Effector memory CD8-positive, alpha-beta T cell (primary cell): ENCODE data around the gene ZNF397.
A peak's percentile ranks its signal among the peaks of the same experiment; 100 is the strongest.
"Not testable (repeated sequence)": the region's sequence is repeated elsewhere in the genome, so short reads cannot be mapped to it uniquely, and the experiment has no call there.

Source experiments
- ATAC-seq: fragments of 150-1000 bp; cut with Tn5 transposase; replicated peaks from 2 replicates; pipeline ENCODE4 v1.10.0; 2021; ENCODE audit warnings: mild to moderate bottlenecking, moderate library complexity
- DNase-seq, 3 experiments: peaks; one replicate each; pipeline ENCODE4 v3.0.0; 2021
- H3K27ac Mint-ChIP-seq, 2 donors: one replicate each; pipeline ENCODE4 v1.8.0; 2022; ENCODE audit warnings: mild to moderate bottlenecking in 2 of 2, mixed read lengths in 2 of 2, moderate library complexity in 2 of 2
- H3K27me3 Mint-ChIP-seq, 2 donors: one replicate each; pipeline ENCODE4 v1.8.0; 2022; ENCODE audit warnings: mixed read lengths in 2 of 2
- H3K36me3 Mint-ChIP-seq: one replicate; pipeline ENCODE4 v1.8.0; 2022; ENCODE audit warnings: mild to moderate bottlenecking, moderate library complexity, mixed read lengths; ENCODE audit not compliant: insufficient read depth
- H3K4me1 Mint-ChIP-seq, 2 donors: one replicate each; pipeline ENCODE4 v1.8.0; 2022; ENCODE audit warnings: low read depth in 2 of 2, mixed read lengths in 2 of 2
- H3K4me3 Mint-ChIP-seq, 2 donors: one replicate each; pipeline ENCODE4 v1.8.0; 2022; ENCODE audit warnings: mild to moderate bottlenecking in 2 of 2, mixed read lengths in 2 of 2, moderate library complexity in 2 of 2
- H3K9me3 Mint-ChIP-seq, 2 donors: one replicate each; pipeline ENCODE4 v1.8.0; 2022; ENCODE audit warnings: mixed read lengths in 2 of 2
- total RNA-seq, 9 experiments: gene quantifications; one replicate each; lab custom pipeline; 2026; lab: John Stamatoyannopoulos, UW

ZNF397 gene
- total RNA-seq, result 9.4 to 69.0 (median 37.7) reads per million in 9 experiments

DNA sequence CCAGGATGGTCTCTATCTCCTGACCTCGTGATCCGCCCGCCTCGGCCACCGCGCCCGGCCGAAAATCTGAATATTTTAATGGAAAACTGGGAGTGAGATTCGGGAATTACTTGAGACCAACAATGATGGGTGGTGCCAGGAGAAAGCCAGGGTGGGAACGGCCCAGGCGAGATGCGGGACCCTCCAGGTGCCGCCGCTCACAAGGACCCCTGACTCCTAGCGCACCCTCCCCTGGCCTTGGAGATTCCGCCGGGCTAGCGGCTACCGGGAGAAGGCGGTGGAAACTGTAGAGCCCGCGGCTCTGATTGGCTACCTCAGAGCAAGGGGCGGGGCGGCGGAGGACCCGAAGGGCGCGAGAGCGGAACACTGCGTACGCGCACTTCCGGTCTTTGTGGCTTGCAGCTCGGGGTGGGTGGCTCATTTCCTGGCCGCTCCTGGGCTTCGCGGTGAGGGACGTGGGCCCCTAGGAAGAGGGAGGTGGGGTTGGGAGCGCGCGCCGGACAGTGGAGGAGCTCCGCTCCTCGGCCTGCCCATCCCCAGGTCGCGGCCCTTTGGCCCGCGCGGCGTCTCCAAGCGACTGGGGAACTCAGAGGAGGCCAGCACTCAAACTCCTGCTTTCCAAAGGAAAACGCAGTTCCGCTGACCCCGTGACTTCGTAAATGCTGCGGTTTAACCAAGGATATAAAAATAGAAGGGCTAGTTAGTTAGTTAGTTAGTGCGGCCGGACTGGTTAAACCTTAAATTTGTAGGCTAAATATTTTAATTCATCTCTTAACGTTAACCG lies at the start of gene ZNF397:
TSS of gene ZNF397 (plus strand) at position 371 of the 784 bp plus-strand sequence. CDS start 1,437 bp downstream, outside the sequence.
- peak within 1 kb of the TSS; percentile 99 to 100 for H3K27ac Mint-ChIP-seq
- H3K36me3 Mint-ChIP-seq, result peaks cover 38% of the 10 kb centered on the region
- no peaks in the 10 kb centered on the region for H3K27me3 Mint-ChIP-seq
- H3K4me3 Mint-ChIP-seq, result peak within 1 kb of the TSS; percentile 98 to 99
- ATAC-seq (peak; percentile 97), DNase-seq (peak; percentile 93 to 94 (median 93))
- H3K4me1 Mint-ChIP-seq, result peaks cover 4 to 16% of the 10 kb centered on the region in 2 donors
- peaks cover 0 to 2% of the 10 kb centered on the region in 2 donors for H3K9me3 Mint-ChIP-seq

DNA sequence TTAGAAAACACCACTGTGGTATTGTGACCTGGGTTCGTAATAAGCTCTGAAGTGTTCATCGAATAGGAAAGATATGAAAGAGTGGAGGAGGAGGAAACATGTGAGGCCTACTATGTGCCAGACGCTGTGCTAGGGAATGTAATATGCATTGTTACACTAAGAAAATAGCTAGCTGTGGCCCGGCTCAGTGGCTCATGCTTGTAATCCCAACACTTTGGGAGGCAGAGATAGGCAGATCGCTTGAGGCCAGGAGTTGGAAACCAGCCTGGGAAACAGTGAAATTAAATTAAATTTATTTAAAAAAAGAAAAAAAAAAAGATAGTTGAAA lies 49.2 kb upstream of the ZNF397 start:
- Mint-ChIP-seq H3K4me1 (no peaks in the 10 kb centered on the region), H3K27me3 (peaks cover 0 to 9% of the 10 kb centered on the region in 2 donors), H3K4me3 (no peak overlapping the region), H3K9me3 (no peaks in the 10 kb centered on the region), H3K36me3 (no peaks in the 10 kb centered on the region), H3K27ac (no peak overlapping the region)
- no peak for DNase-seq
- ATAC-seq, result no peak

DNA sequence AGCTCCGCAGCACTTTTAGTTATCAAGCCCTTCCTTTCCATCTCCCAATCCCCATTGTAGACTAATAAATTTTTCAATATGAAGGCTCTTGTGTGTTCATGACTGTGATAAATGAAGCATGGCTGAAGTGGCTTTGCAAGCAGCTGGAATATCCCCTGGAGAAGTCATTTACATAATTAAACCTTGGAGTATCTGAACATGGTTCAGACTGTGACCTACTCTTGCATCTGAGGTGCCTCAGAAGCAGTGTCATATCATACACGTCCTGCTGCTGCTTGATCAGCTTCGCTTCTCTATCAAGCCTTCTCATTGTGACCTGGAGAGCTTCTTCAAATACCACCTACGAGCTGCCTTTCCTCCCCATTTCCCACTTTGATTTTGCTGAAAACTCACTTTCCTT lies 48.4 kb upstream of the ZNF397 start:
- H3K4me3 Mint-ChIP-seq, result no peak overlapping the region
- ATAC-seq (no peak), DNase-seq (no peak)
- no peaks in the 10 kb centered on the region for H3K9me3 Mint-ChIP-seq
- peaks cover 0 to 9% of the 10 kb centered on the region in 2 donors for H3K27me3 Mint-ChIP-seq
- H3K4me1 Mint-ChIP-seq, result no peaks in the 10 kb centered on the region
- H3K36me3 Mint-ChIP-seq, result no peaks in the 10 kb centered on the region
- no peak overlapping the region for H3K27ac Mint-ChIP-seq

DNA sequence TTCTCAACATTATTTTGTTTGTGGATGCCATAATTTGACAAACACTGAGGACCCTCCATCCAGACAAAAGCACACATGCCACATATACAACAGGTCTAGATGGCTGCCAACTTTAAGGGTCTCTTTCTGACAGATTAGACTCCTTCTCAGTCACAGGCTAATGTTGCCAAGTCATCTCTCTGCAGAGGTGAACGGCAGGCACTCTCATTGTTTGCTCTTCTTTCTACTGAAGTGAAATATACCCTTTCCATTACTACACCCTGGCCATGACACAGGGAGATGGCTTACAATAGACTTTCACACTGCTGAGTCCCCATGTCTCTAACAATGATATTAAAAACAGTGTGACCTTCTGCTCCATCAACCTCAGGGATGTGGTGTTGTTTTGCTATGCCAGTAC lies 47.5 kb upstream of the ZNF397 start:
- H3K4me3 Mint-ChIP-seq, result no peak overlapping the region
- DNase-seq (no peak), ATAC-seq (no peak)
- H3K36me3 Mint-ChIP-seq, result no peaks in the 10 kb centered on the region
- H3K4me1 Mint-ChIP-seq, result no peaks in the 10 kb centered on the region
- H3K27ac Mint-ChIP-seq, result no peak overlapping the region
- peaks cover 2 to 9% of the 10 kb centered on the region in 2 donors for H3K27me3 Mint-ChIP-seq
- no peaks in the 10 kb centered on the region for H3K9me3 Mint-ChIP-seq

DNA sequence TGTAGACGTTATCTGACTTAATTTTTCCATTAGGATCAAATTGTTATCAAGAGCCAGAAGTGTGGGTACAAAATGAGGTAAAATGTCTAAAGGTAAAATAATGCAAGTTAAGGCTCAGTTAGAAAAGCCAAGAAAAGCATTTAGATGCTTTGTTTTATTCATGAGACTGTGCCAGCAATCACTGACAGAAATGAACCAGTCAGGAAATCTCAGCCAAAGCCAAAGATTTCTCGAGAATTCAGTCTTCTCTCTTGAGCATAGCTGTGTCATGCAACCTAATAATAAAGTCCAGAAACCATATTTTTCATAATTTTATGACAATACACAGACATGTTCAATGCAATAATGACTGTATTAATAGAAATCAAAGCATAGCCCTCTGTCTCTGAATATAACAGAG lies 43.5 kb upstream of the ZNF397 start:
- Mint-ChIP-seq H3K27me3 (peaks cover 10 to 19% of the 10 kb centered on the region in 2 donors), H3K27ac (no peak overlapping the region), H3K4me1 (no peaks in the 10 kb centered on the region), H3K4me3 (no peak overlapping the region), H3K36me3 (peaks cover 2% of the 10 kb centered on the region), H3K9me3 (no peaks in the 10 kb centered on the region)
- DNase-seq (no peak), ATAC-seq (no peak)

DNA sequence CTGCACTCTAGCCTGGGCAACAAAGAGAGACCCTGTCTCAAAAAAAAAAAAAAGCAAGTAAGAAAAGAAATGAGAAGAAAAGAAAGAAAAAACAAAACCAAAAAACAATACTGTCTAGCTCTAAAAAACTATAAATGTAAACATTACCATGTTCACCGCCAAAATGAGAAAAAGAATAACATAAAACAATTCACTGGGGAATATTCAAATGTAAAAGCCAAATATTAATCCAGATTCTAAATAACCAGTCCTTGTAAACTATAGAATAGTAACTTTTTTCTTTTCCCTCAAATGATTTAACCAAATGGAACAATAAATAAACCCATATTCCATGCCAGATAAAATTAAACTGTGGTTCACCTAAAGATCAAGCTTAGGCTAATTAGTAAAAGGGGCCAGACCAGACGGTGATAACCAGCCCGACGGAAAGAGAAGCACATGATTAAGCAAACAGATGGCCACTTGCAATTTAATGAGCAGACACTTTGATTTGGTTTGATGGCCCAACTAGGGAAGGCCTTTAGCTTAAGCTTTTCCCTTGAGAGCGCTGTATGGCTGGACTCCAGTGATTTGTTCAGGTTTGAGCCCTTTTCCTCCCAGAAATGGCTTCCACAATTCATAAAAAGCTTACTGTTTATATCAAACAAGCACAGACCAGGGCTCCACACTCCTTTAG lies 39.4 kb upstream of the ZNF397 start:
- Mint-ChIP-seq H3K36me3 (peaks cover 2% of the 10 kb centered on the region), H3K27me3 (peaks cover 27 to 31% of the 10 kb centered on the region in 2 donors), H3K9me3 (no peaks in the 10 kb centered on the region), H3K27ac (no peak overlapping the region), H3K4me1 (no peaks in the 10 kb centered on the region), H3K4me3 (no peak overlapping the region)
- DNase-seq (no peak), ATAC-seq (no peak)

DNA sequence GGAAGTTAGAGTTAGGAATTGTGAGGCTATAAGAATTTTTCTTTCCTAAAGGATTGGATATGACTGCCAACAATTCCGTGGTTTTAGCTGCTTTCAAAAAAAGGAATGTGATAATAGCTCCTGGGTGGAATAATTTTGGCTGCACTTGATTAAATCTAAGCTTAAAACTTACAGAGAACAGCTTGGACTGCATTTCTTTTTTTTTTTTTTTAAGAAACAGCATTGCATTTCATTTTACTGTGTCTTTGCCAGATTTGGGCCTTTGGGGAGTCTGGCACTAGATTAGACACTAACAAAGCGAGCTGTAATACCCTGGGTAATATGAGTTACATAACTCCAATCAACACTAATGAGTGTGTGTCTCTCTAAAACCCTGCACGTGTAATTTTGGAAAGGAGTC lies 37.8 kb upstream of the ZNF397 start:
- H3K27ac Mint-ChIP-seq, result no peak overlapping the region
- DNase-seq (no peak), ATAC-seq (no peak)

DNA sequence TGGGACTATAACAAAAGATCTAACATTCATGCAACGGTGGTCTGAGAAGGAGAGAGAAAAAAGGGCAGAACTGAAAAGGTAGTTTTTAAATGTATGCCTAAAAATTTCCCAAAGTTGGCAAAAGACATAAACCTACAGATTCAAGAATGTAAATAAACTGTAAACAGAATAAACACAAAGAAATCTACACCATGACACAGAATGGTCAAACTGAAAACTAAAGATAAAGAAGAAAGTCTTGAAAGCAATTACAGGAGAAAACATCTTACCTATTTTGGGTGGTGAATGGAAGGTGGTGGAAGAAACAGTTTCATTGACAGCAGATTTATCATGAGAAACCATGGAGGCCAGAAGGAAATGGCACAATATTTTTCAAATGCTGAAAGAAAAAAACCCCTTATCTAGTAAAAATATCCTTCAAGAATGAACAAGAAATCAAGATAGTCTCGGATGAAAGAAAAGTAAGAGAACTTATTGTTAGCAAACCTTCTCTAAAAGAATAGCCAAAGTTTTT lies 35.6 kb upstream of the ZNF397 start:
- Mint-ChIP-seq H3K9me3 (no peaks in the 10 kb centered on the region), H3K27me3 (peaks cover 18 to 20% of the 10 kb centered on the region in 2 donors), H3K27ac (no peak overlapping the region), H3K4me1 (no peaks in the 10 kb centered on the region), H3K36me3 (no peaks in the 10 kb centered on the region), H3K4me3 (no peak overlapping the region)
- ATAC-seq (no peak), DNase-seq (no peak)

More for the DNA sequence above, 37.8 kb upstream of the ZNF397 start:
- H3K9me3 Mint-ChIP-seq, result no peaks in the 10 kb centered on the region
- no peaks in the 10 kb centered on the region for H3K4me1 Mint-ChIP-seq
- H3K4me3 Mint-ChIP-seq, result no peak overlapping the region
- H3K36me3 Mint-ChIP-seq, result peaks cover 2% of the 10 kb centered on the region
- H3K27me3 Mint-ChIP-seq, result peaks cover 27 to 30% of the 10 kb centered on the region in 2 donors

DNA sequence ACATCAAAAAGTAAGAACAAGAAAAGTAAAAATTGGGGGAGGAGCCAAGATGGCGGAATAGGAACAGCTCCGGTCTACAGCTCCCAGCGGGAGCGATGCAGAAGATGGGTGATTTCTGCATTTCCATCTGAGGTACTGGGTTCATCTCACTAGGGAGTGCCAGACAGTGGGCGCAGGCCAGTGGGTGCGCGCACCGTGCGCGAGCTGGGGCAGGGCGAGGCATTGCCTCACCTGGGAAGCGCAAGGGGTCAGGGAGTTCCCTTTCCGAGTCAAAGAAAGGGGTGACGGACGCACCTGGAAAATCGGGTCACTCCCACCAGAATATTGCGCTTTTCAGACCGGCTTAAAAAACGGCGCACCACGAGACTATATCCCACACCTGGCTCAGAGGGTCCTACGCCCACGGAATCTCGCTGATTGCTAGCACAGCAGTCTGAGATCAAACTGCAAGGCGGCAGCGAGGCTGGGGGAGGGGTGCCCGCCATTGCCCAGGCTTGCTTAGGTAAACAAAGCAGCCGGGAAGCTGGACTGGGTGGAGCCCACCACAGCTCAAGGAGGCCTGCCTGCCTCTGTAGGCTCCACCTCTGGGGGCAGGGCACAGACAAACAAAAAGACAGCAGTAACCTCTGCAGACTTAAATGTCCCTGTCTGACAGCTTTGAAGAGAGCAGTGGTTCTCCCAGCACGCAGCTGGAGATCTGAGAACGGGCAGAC lies 34.9 kb upstream of the ZNF397 start:
- not testable (repeated sequence) for H3K4me1 Mint-ChIP-seq, DNase-seq, H3K36me3 Mint-ChIP-seq, H3K9me3 Mint-ChIP-seq, ATAC-seq, H3K4me3 Mint-ChIP-seq, H3K27ac Mint-ChIP-seq
- H3K27me3 Mint-ChIP-seq, result peaks cover 18 to 20% of the 10 kb centered on the region in 2 donors

DNA sequence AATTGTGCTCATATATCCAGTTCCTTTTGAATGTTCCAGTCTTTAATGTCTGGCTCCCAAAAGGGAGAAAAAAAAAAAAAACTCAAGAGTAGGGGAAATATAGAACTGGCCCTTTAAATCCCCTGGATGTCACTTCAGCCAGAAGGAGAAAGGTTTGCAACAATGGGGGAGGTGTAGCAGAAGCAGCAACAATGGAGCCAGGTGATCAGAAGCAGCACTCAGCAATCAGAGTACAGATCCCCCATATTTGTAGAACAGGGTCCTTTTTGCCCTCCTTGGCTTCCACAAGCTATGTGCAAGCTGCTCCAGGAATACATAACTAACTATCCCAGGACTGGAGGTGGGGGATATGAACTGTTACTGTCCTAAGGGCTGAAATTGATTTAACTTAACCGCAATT lies 25.8 kb upstream of the ZNF397 start:
- no peaks in the 10 kb centered on the region for H3K36me3 Mint-ChIP-seq
- no peak overlapping the region for H3K4me3 Mint-ChIP-seq
- ATAC-seq (no peak), DNase-seq (no peak)
- no peaks in the 10 kb centered on the region for H3K9me3 Mint-ChIP-seq
- H3K4me1 Mint-ChIP-seq, result no peaks in the 10 kb centered on the region
- H3K27me3 Mint-ChIP-seq, result peaks cover 18% of the 10 kb centered on the region in 2 donors
- no peak overlapping the region for H3K27ac Mint-ChIP-seq

DNA sequence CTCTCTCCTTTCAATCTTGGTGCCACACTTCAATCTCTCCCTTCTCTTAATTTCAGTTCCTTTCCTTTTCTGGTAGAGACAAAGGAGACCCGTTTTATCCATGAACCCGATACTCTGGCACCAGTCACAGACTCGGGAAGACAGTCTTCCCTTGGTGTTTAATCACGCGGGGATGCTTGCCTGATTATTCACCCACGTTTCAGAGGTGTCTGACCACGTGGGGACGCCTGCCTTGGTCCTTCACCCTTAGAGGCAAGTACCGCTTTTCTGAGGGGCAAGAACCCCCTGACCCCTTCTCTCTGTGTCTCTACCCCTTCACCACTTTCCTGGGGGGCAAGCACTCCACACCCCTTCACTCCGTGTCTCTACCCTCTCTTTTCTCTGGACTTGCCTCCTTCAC lies 24.2 kb upstream of the ZNF397 start:
- not testable (repeated sequence) for ATAC-seq, H3K27ac Mint-ChIP-seq, H3K36me3 Mint-ChIP-seq, H3K4me1 Mint-ChIP-seq, DNase-seq, H3K4me3 Mint-ChIP-seq, H3K9me3 Mint-ChIP-seq
- peaks cover 18% of the 10 kb centered on the region in 2 donors for H3K27me3 Mint-ChIP-seq

DNA sequence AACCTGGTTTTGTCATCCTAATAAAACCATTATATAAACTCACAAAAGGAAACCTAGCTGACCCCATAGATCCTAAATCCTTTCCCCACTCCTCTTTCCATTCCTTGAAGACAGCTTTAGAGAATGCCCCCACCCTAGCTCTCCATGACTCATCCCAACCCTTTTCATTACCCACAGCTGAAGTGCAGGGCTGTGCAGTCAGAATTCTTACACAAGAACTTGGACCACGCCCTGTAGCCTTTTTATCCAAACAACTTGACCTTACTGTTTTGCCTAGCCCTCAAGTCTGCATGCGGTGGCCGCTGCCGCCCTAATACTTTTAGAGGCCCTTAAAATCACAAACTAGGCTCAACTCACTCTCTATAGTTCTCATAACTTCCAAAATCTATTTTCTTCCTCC lies 21.5 kb upstream of the ZNF397 start:
- not testable (repeated sequence) for H3K27ac Mint-ChIP-seq, DNase-seq, ATAC-seq, H3K36me3 Mint-ChIP-seq, H3K4me3 Mint-ChIP-seq, H3K9me3 Mint-ChIP-seq, H3K4me1 Mint-ChIP-seq
- peaks cover 18% of the 10 kb centered on the region in 2 donors for H3K27me3 Mint-ChIP-seq

DNA sequence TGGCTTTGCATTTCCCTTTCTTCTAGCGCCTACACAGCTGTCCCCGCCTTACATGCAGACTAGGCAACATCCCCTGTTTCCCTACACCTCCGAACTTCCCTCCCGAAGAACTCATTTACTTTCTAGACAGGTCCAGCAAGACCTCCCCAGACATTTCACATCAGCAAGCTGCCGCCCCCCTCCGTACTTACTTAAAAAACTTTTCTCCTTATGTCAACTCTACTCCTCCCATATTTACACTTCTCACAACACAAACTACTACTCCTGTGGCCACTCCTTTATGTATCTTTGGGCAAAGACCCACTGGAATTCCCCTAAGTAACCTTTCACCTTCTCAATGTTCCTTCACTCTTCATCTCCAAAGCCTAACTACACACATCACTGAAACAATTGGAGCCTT lies 20.4 kb upstream of the ZNF397 start:
- Mint-ChIP-seq H3K36me3 (no peaks in the 10 kb centered on the region), H3K4me3 (no peak overlapping the region), H3K4me1 (no peaks in the 10 kb centered on the region), H3K9me3 (no peaks in the 10 kb centered on the region), H3K27me3 (peaks cover 18% of the 10 kb centered on the region in 2 donors), H3K27ac (no peak overlapping the region)
- ATAC-seq (no peak), DNase-seq (no peak)
